ENCODE results near the gene ERICH3. TPM values are rescaled to one million over a fixed set of nuclear protein-coding genes. Genes with fewer than 3 reads are reported as not detected.
A peak's percentile ranks its signal among the peaks of the same experiment; 100 is the strongest.

Gene ERICH3, protein sequence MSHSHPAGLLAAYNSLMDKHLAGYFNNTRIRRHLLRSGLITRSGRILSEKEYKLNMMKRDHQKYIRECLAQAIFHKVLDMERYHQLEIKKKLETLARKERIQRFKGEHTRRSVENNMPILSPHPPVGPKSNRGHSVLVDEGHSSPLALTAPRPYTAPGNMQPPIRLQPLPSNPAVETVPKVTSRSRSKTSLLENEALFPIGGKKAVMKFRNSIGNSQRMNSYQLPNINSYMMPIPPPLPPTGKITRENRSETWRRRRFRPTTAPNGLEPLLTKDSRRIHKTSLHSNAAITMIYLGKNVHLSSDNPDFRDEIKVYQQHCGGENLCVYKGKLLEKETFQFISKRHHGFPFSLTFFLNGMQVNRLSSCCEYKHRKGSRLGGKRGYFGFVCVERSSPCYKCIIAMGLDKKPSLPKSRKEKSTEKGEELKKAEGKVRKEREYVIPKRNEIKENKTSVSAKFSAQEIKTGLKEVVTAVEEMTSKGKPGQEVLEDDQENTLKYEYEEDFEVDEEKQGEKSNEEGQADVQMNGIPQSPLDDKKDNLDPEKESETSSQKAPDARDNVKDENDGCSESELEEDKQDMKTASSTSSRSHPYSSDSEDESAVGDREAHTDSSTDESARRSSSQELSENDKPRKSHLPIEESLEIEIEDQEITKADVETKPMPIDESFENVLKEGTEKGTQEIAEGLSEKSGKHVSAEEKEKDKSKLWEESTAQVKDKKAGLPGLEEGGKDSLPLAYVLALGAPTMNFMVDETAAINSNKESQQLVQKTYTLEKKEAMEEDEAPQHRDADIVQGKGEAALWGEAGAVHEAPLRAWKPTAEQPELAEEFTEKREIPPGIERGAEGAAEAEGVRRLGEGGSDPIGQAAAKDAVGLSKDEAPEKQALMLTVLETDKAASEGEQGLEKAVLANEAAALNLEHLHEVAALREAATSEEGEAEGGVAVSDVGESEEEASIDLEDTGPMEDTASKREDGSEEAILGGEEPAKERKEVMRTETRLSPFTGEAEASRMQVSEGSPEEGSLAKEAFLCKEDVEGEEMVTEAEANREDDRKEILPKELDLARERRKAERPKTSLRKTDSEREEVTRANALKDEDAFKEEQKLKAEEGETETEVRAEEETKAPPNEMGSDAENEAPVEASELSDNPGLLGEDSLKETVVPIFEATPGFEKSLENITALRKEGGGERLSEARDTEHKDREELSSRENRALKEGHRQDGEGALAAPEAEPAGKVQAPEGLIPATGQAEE (N-terminal part only)
- total RNA-seq = not detected in 2 replicates

DNA sequence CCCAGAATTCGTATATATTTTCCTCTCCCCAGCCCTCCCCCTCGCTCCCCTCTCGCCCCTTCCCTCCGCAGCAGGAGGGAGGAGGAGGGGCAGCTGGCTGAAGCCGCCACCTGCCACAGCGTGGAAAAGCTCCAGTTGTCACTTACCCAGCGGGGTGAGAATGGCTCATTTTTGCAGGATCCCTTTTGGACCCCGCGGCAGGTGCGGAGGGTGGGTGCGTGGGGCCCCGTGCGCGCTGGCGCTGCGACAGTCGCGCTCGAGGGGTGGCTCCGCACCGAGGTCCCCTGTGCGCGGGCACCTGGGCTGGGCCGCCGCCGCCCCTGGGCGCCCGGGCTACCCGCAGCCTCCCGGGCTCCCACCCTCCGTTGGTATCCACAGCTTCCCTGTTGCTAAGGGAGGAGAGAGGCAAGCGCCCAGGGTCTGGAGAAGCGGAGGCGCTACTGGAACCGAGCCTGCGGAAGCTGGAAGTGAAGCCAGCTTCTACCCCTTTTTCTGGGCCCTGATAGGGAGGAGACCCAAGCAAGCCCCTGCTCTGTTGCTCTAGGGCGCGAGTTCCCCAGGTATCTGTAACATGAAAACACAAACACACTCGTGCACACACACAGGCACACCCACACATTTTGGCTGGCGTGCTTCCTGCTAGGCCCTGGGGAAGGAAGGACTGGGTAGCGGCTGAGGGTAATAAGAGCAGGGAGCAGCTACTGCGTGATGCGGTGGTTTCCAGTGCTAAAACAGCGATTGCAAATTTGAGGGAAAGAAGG lies at the start of gene ERICH3:
Gene ERICH3, minus strand, starts transcription at position 442 of the 761 bp plus-strand sequence. Its CDS starts 273 bp downstream, at position 169.
- DNase-seq (ENCODE audit: low read depth, low spot score) = no peak

DNA sequence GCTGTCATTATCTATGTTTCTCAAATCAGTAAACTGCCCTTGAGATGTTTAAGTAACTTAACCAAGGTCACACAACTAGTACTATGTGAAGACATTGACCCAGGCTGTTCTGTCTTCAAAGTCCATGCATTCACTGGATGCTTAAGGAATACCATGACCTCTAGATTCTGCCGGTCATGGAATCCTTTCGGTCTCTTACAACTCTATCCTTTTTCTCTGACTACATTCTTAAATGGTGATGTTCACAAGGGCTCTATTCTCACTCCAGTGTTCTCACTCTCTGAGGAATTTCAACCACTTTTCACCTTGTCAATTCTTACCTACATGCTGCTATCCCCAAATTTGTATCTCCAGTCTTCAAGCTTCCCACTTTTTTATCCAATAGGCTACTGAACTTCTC lies 44.0 kb upstream of the ERICH3 start:
- DNase-seq (ENCODE audit: low read depth, low spot score) = no peak

DNA sequence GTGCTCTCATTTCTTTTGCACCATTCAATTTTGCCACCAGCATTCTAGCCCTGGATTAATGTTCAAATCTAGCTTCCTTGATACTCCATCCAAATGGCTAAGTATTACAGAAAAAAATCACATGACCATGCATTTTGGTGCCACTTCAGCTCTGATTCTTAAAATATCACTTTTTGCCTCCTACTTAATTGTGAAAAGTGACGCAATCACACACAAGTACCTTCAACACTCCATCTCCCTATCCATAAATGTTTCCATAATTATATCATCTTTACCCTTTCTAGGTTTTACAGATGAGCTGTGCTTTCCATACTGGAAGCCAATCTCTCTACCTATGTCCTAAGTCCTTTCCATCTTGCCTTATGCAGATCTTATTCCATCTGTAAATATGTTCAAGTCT lies 43.2 kb upstream of the ERICH3 start:
- no peak for DNase-seq (ENCODE audit: low read depth, low spot score)

DNA sequence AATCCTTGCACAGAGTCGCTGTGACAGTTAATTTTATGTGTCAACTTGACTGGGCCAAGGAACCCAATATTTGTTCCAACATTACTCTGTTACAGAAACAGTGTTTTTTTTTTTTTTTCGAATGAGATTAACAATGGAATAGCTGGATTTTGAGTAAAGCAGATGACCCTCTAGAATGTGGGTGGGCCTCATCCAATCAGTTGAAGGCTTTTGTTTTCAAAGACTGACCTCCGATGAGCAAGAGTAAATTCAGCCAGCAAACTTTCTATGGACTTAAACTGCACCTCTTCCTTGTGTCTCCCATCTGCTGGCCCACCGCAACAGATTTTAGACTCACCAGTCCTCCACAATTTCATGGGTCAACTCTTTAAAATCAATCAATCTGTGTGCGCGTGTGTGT lies 42.2 kb upstream of the ERICH3 start:
- DNase-seq (ENCODE audit: low read depth, low spot score) = no peak

DNA sequence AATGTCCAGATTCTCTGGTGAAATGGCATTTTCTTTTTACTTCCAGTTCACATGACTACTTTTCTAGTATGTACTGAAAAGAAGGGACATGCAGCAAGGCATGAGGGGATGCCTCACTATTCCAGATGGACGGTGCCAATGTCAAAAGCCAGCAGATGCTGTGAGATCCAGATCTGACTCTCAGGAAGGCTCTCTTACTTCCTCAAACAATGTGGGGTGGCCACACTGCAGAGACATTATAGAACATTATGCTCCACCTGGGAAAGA lies 41.6 kb upstream of the ERICH3 start:
- DNase-seq (ENCODE audit: low read depth, low spot score) = no peak

DNA sequence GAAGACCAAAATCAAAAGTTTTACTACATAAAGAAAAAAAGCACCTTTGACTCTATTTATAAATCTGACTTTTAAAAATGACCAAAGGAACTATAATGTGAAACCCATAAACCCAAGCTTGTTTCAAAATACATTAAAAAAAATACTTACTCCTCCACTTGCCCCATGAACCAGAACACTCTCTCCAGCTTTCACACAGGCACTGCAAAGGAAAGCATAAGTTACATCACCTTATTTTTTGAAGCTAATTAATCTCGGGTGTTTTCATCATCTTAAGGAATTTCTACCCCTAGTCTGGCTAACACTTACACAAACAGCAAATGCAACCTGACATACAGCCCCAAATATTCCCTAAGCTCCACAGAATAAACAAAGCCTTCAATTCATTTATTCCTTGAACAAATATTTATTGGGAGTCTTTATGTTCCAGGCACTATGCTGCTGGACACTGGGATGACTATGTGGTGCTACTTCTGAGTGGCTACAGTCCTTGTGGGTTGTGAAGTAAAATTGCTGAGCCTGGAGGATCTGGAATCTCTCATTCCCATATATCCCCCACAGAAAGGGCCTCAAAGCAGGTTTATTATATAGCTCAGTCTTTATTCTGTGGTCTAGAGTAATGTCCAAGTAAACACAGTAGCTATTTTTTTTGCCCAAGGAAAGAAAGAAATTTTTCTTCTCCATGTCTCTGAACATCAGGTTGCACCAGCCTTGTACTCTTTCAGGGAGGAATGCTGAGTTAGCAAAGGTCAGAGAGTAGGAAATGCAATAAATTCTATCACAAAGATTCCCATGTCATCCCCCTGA lies 41.0 kb upstream of the ERICH3 start:
- no peak for DNase-seq (ENCODE audit: low read depth, low spot score)

DNA sequence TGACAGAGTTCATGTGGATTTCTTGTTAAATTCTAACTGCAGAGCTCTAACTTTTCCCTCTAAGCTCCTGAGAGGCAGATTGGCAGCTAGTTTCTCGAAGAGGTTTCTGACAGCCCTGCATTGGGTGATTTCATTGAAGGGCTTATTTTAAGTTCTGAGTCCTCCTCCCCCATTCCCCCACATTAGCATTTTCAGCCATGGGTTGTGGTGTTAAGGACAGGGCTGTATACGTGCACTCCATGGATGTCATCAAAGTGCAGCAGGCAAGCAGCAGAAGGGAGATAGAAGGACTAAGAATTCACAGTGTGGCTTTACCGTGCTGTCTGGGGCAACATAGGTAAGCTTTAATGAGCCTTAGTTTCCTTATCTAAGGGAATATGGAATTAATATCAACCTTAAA lies 40.3 kb upstream of the ERICH3 start:
- DNase-seq (ENCODE audit: low read depth, low spot score) = no peak

DNA sequence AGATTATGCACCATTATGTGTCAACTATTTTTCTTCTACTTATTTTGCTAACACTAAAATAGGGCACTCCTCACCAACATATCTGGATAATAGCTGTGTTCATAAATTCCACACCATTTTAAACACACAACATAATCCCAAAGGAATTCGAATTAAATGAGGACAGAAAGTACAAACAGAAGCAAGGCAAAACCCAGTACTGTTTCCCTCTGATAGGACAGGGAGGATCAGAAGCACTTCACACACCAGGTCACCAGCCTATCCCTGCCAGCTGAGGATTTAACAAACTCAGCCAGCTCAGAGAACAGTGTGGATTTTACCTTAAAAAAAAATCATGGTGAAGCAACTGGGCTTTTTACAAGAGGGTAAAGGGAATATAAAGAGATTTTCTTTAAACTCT lies 39.3 kb upstream of the ERICH3 start:
- DNase-seq (ENCODE audit: low read depth, low spot score) = no peak

DNA sequence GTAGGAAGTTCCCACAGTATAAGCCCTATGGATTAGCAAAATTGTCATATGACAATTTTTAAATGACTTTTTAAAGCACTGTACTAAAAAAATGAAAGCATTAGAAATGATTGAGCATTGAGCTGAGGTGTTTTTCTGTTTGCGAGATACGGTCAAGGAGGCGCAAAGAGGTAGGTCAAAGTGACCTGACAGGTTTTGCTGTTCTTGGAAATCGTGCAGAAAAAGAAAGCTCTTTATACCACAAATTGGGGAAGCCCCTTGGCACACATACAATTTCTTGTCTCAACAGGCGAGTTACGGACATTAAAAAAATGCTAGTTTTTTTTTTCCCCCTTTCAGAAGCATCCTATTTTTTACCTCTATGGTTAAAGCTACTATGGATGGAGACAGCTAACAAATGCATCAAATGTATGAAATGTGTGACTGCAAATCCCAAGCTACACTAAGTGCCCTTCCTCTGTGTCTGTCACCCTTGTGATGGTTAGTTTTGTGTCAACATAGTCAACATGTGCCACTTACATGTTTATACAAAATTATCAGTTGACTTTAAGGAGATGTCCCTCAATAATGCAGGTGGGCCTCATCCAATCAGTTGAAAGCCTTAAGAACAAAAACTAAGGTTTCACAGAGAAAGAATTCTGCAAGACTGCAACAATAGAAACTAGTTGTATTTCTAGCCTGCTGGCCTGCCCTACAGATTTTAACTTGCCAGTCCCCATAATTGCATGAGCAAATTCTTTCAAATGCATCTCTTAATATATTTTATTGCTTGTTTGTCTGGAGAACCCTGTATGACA lies 30.0 kb upstream of the ERICH3 start:
- no peak for DNase-seq (ENCODE audit: low read depth, low spot score)

DNA sequence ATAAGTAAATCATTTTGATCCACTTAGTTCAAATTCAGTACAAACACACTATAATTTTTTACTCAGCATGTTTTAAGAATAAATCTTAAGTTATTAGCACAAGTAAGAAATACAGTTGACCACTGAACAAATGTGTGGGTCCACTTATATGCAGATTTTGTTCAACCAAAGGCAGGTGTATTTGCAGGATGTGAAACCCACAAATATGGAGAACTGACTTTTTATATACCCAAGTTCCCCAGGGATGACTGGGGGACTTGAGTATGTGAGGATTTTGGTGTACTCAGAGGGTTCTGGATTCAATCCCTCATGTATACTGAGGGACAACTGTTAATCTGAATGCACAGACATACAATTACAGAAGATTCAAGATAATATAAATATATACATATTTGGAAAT lies 25.7 kb upstream of the ERICH3 start:
- DNase-seq (ENCODE audit: low read depth, low spot score) = no peak

DNA sequence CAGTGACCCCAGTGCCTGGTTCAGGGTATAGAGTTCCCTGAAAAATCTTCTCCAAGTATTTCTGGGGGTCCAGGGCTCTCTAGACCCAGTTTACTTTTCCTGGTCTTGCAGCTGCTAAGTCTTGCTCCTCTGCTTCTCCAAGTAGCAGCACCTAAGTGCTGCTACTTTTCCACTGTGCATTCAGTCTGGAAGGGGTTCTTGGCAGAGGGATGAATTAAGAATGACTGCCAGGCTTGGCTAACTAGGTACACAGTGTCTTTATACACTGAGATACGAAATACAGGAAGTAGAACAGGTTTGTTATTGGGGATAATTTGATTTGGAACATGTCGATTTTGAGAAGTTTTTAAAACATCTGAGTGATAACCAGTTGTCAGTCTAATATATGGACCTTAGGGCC lies 24.2 kb upstream of the ERICH3 start:
- DNase-seq (ENCODE audit: low read depth, low spot score) = no peak

DNA sequence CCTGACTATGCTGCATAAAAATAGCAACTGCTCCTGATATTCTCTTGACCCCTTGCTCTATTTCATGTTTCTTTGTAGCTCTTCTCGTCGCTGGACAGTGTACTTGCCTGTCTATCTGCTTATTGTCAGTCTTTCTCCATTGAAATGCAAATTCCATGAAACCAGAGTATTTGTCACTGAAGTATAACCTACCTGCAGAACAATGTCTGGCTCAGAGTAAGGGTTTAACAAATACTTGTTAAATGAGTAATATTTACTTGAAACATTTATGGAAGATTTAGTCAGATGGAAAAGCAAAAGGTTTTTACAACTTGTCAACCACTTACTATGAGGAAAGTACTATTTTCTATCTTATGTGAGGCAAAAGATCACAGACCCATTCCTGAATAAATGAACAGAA lies 19.9 kb upstream of the ERICH3 start:
- DNase-seq (ENCODE audit: low read depth, low spot score) = no peak

DNA sequence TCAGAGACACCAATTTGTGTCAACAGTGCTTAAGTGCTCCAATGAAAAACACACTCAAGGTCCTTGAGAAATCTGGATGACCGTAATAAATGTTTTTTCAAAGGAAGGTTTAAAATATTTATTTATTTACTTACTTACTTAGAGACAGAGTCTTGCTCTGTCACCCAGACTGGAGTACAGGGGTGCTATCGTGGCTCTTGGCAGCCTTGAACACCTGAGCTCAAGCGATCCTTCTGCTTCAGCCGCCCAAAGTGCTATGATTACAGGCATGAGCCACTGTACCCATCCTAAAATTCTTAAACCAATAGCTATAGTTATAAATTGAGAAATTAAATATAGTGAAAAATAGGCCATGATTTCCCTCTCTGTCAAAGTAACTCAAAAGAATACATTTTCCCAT lies 17.3 kb upstream of the ERICH3 start:
- DNase-seq (ENCODE audit: low read depth, low spot score) = no peak

DNA sequence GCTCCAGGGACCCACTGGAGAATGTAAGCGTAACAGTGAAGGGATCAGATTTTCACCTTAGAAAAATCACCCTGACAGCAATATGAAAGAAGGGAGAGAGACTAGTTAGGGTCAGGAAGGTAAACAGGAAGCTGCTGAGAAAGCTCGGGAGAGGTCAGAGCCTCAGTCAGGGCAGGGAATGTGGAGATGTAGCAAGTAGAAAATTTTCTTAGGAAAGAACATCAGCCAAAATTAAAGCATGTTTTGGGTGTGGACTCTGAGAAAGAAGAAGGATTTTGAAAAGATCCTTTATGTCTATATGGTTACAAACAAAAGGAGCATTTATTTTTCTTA lies 16.7 kb upstream of the ERICH3 start:
- no peak for DNase-seq (ENCODE audit: low read depth, low spot score)

DNA sequence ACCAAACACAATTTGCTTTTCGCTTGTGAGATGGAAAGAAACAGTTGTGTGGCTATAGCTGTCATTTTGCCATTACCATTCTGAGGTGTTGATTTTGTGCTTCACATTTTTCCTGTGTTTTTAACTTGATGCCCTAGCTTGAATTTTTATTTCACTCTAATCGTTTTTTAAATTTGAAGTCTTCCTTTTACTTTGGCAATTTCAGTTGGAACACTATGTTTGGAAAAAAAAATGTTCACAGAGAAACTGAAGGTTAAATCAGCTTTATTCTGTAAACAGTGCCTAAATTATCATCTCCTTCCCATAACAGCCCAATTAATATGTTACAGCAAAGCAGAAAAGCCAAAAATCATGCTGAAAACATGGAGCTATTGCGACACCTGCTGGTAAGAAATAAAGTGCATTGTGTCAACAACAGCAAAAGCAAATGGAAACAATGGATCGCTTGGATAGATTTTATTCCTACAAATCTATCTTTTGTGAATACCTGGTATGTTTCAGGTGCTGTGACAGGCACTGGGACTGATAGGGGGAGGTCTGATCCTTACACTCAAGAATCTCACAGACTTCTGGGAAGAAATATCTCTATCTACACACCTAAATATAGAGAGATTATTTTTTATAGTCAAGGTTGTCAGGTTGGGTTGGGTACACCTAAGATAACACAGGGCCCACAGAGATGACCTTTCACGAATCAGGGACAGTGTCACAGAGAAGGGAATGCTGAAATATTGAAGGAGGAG lies 16.2 kb upstream of the ERICH3 start:
- peak; percentile 7 for DNase-seq (ENCODE audit: low read depth, low spot score)

DNA sequence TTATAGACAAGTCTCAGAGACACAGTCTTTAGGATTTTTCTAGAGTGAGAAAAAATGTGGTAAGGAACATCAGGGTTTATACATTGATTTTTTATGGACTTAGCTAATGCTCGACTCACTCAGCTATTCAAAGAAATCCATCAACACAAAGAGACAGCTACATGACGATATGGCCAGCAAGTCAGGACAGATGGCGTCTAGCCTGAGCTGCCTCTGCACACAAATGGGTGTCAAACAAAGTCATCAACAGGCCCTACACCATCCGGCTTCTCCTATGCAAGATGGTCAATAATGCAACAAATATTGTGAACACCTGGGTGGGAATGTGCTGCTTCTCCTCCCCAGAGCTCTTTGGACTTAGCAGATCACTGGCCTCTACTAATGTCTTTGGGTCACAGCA lies 13.3 kb upstream of the ERICH3 start:
- DNase-seq (ENCODE audit: low read depth, low spot score) = no peak

DNA sequence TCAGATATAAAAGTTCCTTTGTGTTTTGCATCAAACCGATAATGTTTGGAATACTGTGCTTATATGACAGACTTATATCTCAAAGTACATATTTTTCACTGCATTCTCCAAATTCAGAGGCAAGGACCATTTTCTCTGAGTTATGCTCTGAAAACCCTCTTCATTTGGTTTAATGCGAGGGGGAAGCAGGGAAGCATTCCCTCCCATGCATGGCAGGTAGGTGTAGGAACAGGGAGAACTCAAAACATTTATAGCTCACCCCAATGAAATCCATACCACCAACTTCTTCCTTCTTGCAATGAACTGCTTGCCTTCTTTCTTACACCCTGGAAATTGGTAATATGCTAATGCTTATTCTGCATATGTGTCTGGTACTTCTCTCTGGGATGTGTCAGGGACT lies 10.7 kb upstream of the ERICH3 start:
- DNase-seq (ENCODE audit: low read depth, low spot score) = no peak

DNA sequence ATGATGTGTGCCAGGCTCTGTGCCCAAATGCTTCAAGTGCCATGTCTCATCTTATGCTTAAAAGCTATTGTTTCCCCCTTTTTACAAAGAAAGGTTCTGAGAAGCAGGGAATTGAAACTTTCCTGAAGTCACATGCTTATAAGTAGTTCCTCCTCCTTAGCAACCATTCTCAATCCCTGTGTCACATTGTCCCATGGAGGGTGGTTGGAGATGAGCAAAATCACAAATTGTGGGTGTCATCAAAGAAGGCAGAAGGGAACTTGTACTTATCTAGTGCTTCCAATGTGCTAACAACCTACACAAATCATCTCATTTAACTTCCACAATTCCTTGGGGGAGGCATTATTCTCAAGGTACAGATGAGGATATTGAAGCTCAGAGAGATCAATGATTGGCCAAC lies 10.1 kb upstream of the ERICH3 start:
- no peak for DNase-seq (ENCODE audit: low read depth, low spot score)

DNA sequence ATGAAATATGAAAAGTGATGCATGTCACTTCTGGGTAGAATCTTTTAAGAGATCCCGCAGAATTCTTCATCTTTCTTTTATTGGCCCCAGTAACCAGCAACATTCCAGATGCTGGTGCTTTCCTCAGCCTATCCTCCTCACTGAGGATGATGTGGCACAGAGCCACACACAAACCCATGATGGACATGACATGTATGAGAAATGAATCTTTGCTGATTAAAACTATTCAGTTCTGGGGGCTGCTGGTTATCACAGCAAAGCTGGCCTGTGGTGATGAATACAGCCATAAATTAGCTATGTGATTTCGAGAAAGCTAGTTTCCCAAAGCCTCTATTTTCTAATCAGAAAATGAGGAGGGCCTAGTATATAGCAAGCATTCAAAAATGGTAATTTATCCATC lies 8.3 kb upstream of the ERICH3 start:
- DNase-seq (ENCODE audit: low read depth, low spot score) = no peak

Measured in pulmonary artery endothelial cell (primary cell).